ENCODE data around the gene SRSF1. TPM values are rescaled to one million over a fixed set of nuclear protein-coding genes. Genes with fewer than 3 reads are reported as not detected.

The SRSF1 gene
- total RNA-seq, 2 experiments from 2014 or later: 333 to 342 TPM

DNA sequence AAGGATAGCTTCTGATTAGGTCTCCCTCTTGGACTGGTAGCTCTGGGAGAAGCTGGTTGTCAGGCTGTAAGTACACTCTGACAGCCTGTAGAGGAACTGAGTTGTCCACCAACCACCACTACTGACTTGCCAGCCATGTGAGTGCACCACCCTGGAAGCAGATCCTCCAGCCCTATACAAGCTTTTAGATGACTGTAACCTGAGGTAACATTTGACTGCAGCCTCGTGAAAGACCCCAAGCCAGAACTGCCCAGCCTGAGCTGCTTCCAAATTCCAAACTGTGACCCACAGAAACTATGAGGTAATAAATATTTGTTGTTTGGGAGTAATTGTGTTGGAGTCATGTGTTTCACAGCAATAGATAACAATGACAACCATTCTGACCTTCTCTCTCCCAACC, 45.4 kb upstream of the SRSF1 start:
- DNase-seq (no peak), ATAC-seq (no peak)
- no peaks in the 10 kb centered on the region for H3K9me3 Mint-ChIP-seq
- TF ChIP-seq, protein P1, sequence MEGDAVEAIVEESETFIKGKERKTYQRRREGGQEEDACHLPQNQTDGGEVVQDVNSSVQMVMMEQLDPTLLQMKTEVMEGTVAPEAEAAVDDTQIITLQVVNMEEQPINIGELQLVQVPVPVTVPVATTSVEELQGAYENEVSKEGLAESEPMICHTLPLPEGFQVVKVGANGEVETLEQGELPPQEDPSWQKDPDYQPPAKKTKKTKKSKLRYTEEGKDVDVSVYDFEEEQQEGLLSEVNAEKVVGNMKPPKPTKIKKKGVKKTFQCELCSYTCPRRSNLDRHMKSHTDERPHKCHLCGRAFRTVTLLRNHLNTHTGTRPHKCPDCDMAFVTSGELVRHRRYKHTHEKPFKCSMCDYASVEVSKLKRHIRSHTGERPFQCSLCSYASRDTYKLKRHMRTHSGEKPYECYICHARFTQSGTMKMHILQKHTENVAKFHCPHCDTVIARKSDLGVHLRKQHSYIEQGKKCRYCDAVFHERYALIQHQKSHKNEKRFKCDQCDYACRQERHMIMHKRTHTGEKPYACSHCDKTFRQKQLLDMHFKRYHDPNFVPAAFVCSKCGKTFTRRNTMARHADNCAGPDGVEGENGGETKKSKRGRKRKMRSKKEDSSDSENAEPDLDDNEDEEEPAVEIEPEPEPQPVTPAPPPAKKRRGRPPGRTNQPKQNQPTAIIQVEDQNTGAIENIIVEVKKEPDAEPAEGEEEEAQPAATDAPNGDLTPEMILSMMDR (IDR thresholded peaks at IDR 0.05): no peak
- no peak overlapping the region for H3K4me3 Mint-ChIP-seq
- ChIA-PET CTCF (interaction anchor here (0.6 to 1.1 kb wide), 2 partner anchors 7 to 97 kb away, joined by 3 read pairs; no protein-coding TSS in a partner anchor), POLR2A (interaction anchor here (1.2 to 1.4 kb wide), 2 partner anchors 34 to 45 kb away, joined by 3 to 4 read pairs; partner anchors contain the start of gene SRSF1)
- no peaks in the 10 kb centered on the region for H3K27me3 Mint-ChIP-seq
- intact Hi-C loops (cut with micrococcal nuclease): no loop called here
- H3K27ac Mint-ChIP-seq: no peak overlapping the region
- H3K36me3 Mint-ChIP-seq (ENCODE audit: low read depth): no peaks in the 10 kb centered on the region
- H3K4me1 Mint-ChIP-seq (ENCODE audit: low read depth): peaks cover 14% of the 10 kb centered on the region

DNA sequence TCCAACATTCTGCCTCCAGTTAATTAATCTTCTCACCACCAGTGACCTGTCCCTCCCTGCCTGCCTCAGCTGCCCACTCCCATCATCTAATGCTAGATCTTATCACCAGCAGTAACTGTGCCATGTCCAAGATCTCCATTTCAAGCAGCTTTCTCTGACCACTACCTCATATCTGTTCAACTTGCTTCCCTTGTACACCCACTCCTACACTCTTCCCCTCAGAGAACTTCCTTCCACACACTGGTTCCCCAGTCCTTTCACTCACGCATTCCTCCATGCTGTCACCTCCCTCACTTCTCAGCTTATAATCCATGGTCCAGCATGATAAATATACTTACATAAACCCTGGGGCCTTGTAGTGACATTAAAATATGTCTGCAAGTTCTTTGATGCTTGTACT, 44.4 kb upstream of the SRSF1 start:
- TF ChIP-seq, protein P1 (IDR thresholded peaks at IDR 0.05): no peak
- Mint-ChIP-seq H3K36me3 (ENCODE audit: low read depth) (no peaks in the 10 kb centered on the region), H3K4me3 (no peak overlapping the region), H3K27ac (no peak overlapping the region), H3K9me3 (no peaks in the 10 kb centered on the region), H3K4me1 (ENCODE audit: low read depth) (peaks cover 14% of the 10 kb centered on the region), H3K27me3 (no peaks in the 10 kb centered on the region)
- no peak for DNase-seq
- intact Hi-C loops (cut with micrococcal nuclease): no loop called here
- no peak for ATAC-seq
- CTCF ChIA-PET: interaction anchor here (1.1 kb wide), 1 partner anchor 96 kb away, joined by 3 read pairs; no protein-coding TSS in a partner anchor
- POLR2A ChIA-PET: interaction anchor here (1.4 kb wide), 1 partner anchor 44 kb away, joined by 4 read pairs; the partner anchor contains the start of gene SRSF1

DNA sequence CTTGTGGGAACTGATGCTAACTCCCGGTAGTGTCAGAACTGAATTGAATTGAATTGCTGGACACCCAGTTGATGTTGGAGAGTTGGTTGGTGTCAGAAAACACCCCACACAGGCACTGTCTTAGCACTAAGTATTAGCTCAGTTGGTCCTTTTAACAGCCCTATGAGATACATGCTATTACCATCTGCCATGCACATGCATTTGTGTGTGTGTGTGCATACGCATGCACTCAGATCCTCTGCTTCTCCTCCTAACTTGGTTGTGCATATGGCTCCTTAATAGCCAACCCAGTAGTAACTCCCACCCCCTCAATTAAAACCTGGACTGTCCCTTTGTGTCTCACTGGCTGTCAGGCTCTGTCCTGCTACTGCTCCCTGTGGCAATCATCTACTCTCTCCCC, 43.9 kb upstream of the SRSF1 start:
- intact Hi-C loops (cut with micrococcal nuclease): no loop called here
- POLR2A ChIA-PET: interaction anchor here (1.0 kb wide), 1 partner anchor 10 kb away, joined by 3 read pairs; no protein-coding TSS in a partner anchor
- Mint-ChIP-seq H3K4me1 (ENCODE audit: low read depth) (peaks cover 14% of the 10 kb centered on the region), H3K36me3 (ENCODE audit: low read depth) (no peaks in the 10 kb centered on the region), H3K9me3 (no peaks in the 10 kb centered on the region), H3K27me3 (no peaks in the 10 kb centered on the region), H3K27ac (no peak overlapping the region), H3K4me3 (no peak overlapping the region)
- CTCF ChIA-PET: no interaction called here
- TF ChIP-seq, protein P1 (IDR thresholded peaks at IDR 0.05): no peak
- no peak for ATAC-seq
- DNase-seq: no peak

DNA sequence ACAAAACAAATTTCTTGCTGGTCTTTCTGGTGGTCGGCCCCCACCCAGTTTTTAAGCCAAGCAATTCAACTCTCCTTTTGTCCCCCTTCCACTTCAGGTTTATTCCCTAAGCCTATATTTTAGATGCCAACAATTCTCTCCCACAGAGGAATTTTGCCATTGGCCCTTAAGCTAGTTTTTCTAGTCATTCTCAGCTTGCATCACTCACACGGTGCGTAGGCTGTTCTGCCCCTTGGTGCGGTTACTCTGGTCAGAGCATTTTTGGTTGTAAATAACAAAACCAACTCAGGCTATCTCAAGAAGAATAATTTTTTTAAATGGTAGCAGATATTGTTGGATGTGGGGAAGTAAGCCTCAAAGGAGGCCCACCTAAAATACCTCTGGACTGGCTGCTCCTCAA, 42.5 kb upstream of the SRSF1 start:
- POLR2A ChIA-PET: no interaction called here
- Mint-ChIP-seq H3K27ac (no peak overlapping the region), H3K9me3 (no peaks in the 10 kb centered on the region), H3K4me1 (ENCODE audit: low read depth) (peaks cover 14% of the 10 kb centered on the region), H3K4me3 (no peak overlapping the region), H3K27me3 (no peaks in the 10 kb centered on the region), H3K36me3 (ENCODE audit: low read depth) (no peaks in the 10 kb centered on the region)
- TF ChIP-seq, protein P1 (IDR thresholded peaks at IDR 0.05): no peak
- CTCF ChIA-PET: no interaction called here
- intact Hi-C loops (cut with micrococcal nuclease): no loop called here
- ATAC-seq (no peak), DNase-seq (no peak)

DNA sequence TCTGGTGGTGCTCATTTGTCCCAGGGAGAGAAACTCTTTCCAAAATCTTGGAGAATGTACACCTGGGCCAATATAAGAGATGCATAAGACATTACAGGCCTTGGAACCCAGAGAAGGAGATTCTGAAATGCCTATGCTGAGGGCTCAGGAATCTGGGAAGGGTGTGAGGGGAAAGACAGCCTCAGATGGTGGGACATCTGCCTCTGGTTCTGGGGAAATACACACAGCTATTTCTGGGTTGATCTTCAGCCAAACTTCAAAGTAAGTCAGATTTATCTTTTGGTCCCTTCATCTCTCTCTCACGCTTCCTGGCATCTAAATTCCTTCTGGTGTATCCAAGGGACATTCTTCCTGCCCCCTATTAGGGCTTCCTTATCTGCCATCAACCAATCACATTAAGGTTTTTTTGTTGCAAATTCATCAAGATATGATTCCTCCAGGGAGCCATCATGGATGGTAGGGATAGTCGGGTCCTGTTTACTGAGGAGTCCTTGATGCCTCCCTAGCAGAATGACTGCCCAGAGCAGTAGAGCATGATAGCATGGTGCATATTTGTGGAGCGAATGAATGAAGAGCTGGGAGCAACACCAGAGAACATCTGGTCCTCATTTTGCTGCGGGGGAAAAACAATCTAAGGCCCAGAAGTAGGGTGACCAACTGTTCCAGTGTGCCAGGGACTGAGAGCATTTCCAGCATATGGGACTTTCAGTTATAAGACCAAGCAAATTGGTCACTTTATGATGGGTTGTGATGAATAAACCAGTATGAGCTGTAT, 40.5 kb upstream of the SRSF1 start:
- no peaks in the 10 kb centered on the region for H3K9me3 Mint-ChIP-seq
- H3K27me3 Mint-ChIP-seq: peaks cover 9% of the 10 kb centered on the region
- H3K27ac Mint-ChIP-seq: no peak overlapping the region
- intact Hi-C loops (cut with micrococcal nuclease): no loop called here
- no peak for ATAC-seq
- no peak overlapping the region for H3K4me3 Mint-ChIP-seq
- H3K4me1 Mint-ChIP-seq (ENCODE audit: low read depth): peaks cover 3% of the 10 kb centered on the region
- TF ChIP-seq, protein P1 (IDR thresholded peaks at IDR 0.05): no peak
- no peaks in the 10 kb centered on the region for H3K36me3 Mint-ChIP-seq (ENCODE audit: low read depth)
- no peak for DNase-seq
- POLR2A ChIA-PET: no interaction called here
- CTCF ChIA-PET: no interaction called here

All from activated CD8-positive, alpha-beta T cell treated with anti-CD3 and anti-CD28 coated beads for 36 hours (primary cell).